Type B pancreatic cell (in vitro differentiated cells): ENCODE measurements around the gene CHRNB4. TPM values are rescaled to one million over a fixed set of nuclear protein-coding genes. Genes with fewer than 3 reads are reported as not detected.

Source experiments
- DNase-seq: peaks from one replicate; pipeline ENCODE4 v3.0.0; 2021; ENCODE audit warnings: mixed read lengths; ENCODE audit not compliant: unreplicated experiment; ENCODE audit errors: extremely low spot score
- H3K27ac Mint-ChIP-seq: 2 replicates; pipeline ENCODE4 v1.8.0; 2021; ENCODE audit warnings: mild to moderate bottlenecking, mixed read lengths
- H3K27me3 Mint-ChIP-seq: 2 replicates; pipeline ENCODE4 v1.8.0; 2021; ENCODE audit warnings: mixed read lengths
- H3K36me3 Mint-ChIP-seq: 2 replicates; pipeline ENCODE4 v1.8.0; 2021; ENCODE audit warnings: mixed read lengths
- H3K4me1 Mint-ChIP-seq: one replicate; pipeline ENCODE4 v1.8.0; 2021; ENCODE audit warnings: mixed read lengths; ENCODE audit not compliant: unreplicated experiment
- H3K4me3 Mint-ChIP-seq: 2 replicates; pipeline ENCODE4 v1.8.0; 2021; ENCODE audit warnings: mild to moderate bottlenecking, mixed read lengths
- H3K9me3 Mint-ChIP-seq: 2 replicates; pipeline ENCODE4 v1.8.0; 2021; ENCODE audit warnings: mixed read lengths
- total RNA-seq: library from RNA; stranded (reverse); gene quantifications from 2 replicates; pipeline ENCODE4 v1.2.1, GENCODE V29; 2021; ENCODE audit warnings: low replicate concordance
- TF ChIP-seq, protein P1 (sequence below): fragments of 200-600 bp; sonication (generic); conservative IDR thresholded peaks from 2 replicates; pipeline ENCODE4 v1.5.0; 2021; ENCODE audit warnings: antibody characterized with exemption, mild to moderate bottlenecking

CHRNB4 gene
- total RNA-seq, 1 donor from 2014 or later = 3.8 TPM

DNA sequence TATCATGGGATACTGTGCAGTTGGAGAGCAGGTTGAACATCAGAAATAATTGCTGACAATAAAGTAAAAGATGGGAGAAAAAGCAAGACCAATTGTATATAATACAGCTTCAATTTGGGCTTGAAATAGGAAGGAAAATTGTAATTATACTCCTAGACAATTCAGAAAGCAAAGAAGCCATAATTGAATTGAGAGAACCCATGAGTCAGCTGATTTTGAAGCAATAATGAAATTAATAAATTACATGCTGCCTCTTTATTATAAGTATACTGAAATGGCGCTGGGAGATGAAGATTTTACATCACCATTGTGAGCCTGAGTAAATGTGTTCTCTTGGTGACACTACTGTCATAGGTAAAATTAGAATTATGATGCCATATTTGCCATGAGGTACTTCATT lies 43.4 kb downstream of the CHRNB4 start:
- no peak for DNase-seq
- peaks cover 3% of the 10 kb centered on the region for H3K9me3 Mint-ChIP-seq
- H3K27me3 Mint-ChIP-seq = no peaks in the 10 kb centered on the region
- no peaks in the 10 kb centered on the region for H3K36me3 Mint-ChIP-seq
- no peak overlapping the region for H3K27ac Mint-ChIP-seq
- H3K4me1 Mint-ChIP-seq = no peaks in the 10 kb centered on the region
- H3K4me3 Mint-ChIP-seq = no peak overlapping the region
- TF ChIP-seq, protein P1, sequence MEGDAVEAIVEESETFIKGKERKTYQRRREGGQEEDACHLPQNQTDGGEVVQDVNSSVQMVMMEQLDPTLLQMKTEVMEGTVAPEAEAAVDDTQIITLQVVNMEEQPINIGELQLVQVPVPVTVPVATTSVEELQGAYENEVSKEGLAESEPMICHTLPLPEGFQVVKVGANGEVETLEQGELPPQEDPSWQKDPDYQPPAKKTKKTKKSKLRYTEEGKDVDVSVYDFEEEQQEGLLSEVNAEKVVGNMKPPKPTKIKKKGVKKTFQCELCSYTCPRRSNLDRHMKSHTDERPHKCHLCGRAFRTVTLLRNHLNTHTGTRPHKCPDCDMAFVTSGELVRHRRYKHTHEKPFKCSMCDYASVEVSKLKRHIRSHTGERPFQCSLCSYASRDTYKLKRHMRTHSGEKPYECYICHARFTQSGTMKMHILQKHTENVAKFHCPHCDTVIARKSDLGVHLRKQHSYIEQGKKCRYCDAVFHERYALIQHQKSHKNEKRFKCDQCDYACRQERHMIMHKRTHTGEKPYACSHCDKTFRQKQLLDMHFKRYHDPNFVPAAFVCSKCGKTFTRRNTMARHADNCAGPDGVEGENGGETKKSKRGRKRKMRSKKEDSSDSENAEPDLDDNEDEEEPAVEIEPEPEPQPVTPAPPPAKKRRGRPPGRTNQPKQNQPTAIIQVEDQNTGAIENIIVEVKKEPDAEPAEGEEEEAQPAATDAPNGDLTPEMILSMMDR = no peak

DNA sequence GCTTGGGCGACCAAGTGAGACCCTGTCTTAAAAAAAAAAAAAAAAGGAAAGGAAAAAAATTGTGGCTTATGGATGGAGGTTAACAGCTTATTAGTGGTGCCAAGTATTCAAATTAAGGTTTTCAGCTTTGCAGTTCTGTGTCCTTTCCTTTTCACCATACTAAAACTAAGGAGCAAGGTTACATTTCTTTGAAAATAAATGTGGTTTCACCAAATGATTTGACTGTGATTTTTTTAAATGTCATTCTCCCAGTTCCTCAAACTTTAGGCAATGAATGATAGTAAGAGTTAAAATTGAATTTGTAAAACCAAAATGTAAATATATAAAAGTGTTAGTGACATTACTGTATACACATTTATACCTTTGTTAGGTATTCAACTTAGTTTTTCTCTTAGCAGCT lies 66.1 kb downstream of the CHRNB4 start:
- Mint-ChIP-seq H3K4me1 (no peaks in the 10 kb centered on the region), H3K4me3 (no peak overlapping the region), H3K9me3 (no peaks in the 10 kb centered on the region), H3K27ac (no peak overlapping the region), H3K36me3 (no peaks in the 10 kb centered on the region), H3K27me3 (no peaks in the 10 kb centered on the region)
- DNase-seq = no peak
- TF ChIP-seq, protein P1 = no peak

Other genes with a start within 250 kb of the CHRNB4 start
- gene IREB2, start 203.0 kb downstream of the CHRNB4 start, total RNA-seq = 76.9 and 83.8 TPM in 2 replicates
- 3.3 and 6.8 TPM in 2 replicates for gene HYKK, start 133.6 kb downstream of the CHRNB4 start, total RNA-seq
- 182 and 209 TPM in 2 replicates for gene PSMA4, start 100.8 kb downstream of the CHRNB4 start, total RNA-seq
- gene CHRNA5, start 75.7 kb downstream of the CHRNB4 start, total RNA-seq = 2.3 and 11.5 TPM in 2 replicates
- 8.4 and 19.2 TPM in 2 replicates for gene CHRNA3, start 20.2 kb downstream of the CHRNB4 start, total RNA-seq
- gene ADAMTS7, start 170.3 kb upstream of the CHRNB4 start, total RNA-seq = 8.4 and 51.9 TPM in 2 replicates
- gene MORF4L1, start 231.7 kb upstream of the CHRNB4 start, total RNA-seq = 372 and 373 TPM in 2 replicates